SK-N-MC (cell line): ENCODE results near the gene TAF1B.

Source experiments
- DNase-seq: peaks from one replicate; pipeline ENCODE4 v3.0.0-alpha.2; 2011; ENCODE audit warnings: low read depth, low spot score
- H3K27ac ChIP-seq: fragments of 200-600 bp; sonication (generic); 2 replicates; pipeline ENCODE4 v1.5.1; 2016; ENCODE audit warnings: mixed run types
- H3K36me3 ChIP-seq: fragments of 200-600 bp; sonication (generic); 2 replicates; pipeline ENCODE4 v1.6.1; 2017; ENCODE audit warnings: antibody characterized with exemption, low read length, mixed read lengths; ENCODE audit not compliant: insufficient read depth
- H3K4me3 ChIP-seq: fragments of 200-600 bp; sonication (generic); 2 replicates; pipeline ENCODE4 v1.5.1; 2016
- H3K9ac ChIP-seq: fragments of 200-600 bp; sonication (generic); 2 replicates; pipeline ENCODE4 v1.8.0; 2017; ENCODE audit warnings: mixed run types, mixed read lengths; ENCODE audit not compliant: insufficient read length
- H3K9me3 ChIP-seq: fragments of 200-600 bp; sonication (generic); 2 replicates; pipeline ENCODE4 v1.6.1; 2017; ENCODE audit warnings: low read depth, mild to moderate bottlenecking, antibody characterized with exemption, low read length, moderate library complexity, mixed read lengths
- EZH2 ChIP-seq: fragments of 200-600 bp; sonication (generic); IDR thresholded peaks from one replicate; pipeline ENCODE4 v1.6.1; 2017; ENCODE audit warnings: antibody characterized with exemption
- FOXP2 ChIP-seq: optimal IDR thresholded peaks from 2 replicates; pipeline ENCODE3; 2011; ENCODE audit warnings: mild to moderate bottlenecking, moderate library complexity; ENCODE audit not compliant: insufficient read depth; ENCODE audit errors: extremely low read length, control extremely low read depth
- POLR2AphosphoS5 ChIP-seq: IDR thresholded peaks from 2 replicates; pipeline ENCODE4 v1.6.1; 2012; ENCODE audit warnings: mild to moderate bottlenecking, low read depth, low read length, borderline replicate concordance

TAF1B gene

DNA sequence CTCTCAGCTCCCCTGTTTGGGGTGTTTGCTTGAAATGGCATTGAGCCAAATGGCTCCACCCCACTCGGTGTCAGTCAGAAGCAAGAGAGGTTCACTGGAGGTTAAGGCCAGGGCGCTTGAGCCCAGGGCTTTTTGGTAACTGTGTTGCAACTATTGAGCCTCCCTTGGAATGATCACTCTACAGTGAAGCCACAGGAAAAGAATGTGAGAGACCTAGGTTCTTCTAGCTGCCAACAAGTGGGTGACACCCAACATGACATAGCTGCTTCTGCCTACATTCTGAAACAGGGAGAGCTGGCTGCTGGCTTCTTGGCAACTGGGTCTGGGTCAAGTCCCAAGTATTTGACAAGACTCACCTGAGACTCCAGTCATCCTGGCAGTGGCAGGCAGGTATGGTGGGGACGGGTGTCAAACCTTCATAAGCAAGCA is 101.1 kb downstream of the TAF1B start:
- DNase-seq = no peak
- Histone ChIP-seq H3K36me3 (no peaks in the 10 kb centered on the region), H3K9me3 (no peaks in the 10 kb centered on the region), H3K4me3 (no peak overlapping the region), H3K27ac (no peak overlapping the region), H3K9ac (no peak overlapping the region)
- TF ChIP-seq EZH2 (no peak), FOXP2 (no peak), POLR2AphosphoS5 (no peak)

DNA sequence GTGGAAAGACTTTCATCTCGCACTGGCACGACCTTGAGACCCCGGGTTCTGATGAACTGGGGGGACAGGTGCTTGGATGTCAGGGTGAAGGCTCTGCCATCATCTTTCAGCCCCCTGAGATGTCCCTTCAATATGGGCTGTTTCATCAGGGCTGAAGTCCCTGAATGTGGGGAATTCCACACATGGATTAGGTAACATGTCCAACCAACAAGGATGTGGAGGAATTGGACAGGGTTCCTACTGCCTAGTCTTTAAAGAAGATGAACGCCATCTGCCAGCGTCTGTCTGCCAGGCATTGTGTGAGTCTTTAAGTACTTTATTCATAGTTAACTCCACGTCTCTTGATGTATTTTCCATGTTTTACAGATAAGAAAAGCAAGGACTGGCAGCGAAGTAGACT is 102.3 kb downstream of the TAF1B start:
- no peak overlapping the region for H3K27ac ChIP-seq
- no peaks in the 10 kb centered on the region for H3K9me3 ChIP-seq
- H3K4me3 ChIP-seq = no peak overlapping the region
- no peak overlapping the region for H3K9ac ChIP-seq
- TF ChIP-seq POLR2AphosphoS5 = no peak
- no peak for TF ChIP-seq EZH2
- no peak for TF ChIP-seq FOXP2
- no peak for DNase-seq
- no peaks in the 10 kb centered on the region for H3K36me3 ChIP-seq

DNA sequence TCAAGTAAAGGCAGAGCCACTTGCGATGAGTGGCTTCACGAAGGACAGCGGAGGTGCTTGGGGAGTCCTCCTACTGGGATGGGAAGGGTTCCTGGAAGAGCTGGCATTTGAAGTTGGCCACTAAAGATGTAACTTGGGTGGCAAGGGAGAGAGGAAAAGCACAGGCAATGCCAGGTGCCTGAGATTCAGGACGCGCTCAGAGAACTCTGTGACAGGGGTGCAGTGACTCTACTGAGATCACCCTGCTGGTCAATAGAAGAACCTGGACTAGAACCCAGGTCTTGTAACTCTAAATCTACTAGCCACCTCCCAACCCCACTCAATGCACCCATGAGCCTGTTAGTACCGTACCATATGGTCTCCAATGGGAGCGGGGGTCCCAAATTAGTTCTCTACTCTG is 102.8 kb downstream of the TAF1B start:
- TF ChIP-seq FOXP2 (no peak), POLR2AphosphoS5 (no peak), EZH2 (no peak)
- no peak overlapping the region for H3K9ac ChIP-seq

DNA sequence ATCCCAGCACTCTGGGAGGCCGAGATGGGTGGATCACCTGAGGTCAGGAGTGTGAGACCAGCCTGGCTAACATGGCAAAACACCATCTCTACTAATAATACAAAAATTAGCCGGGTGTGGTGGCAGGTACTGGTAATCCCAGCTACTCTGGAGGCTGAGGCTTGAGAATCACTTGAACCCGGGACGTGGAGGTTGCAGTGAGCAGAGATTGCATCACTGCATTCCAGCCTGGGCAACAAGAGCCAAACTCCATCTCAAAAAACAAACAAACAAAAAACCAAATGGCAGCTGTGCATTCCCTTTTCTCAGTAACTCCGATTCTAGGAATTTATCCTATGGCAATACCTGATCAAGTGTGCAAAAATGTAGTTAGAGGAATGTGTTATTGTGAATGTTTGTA is 103.5 kb downstream of the TAF1B start:
- DNase-seq = no peak
- Histone ChIP-seq H3K27ac (no peak overlapping the region), H3K36me3 (no peaks in the 10 kb centered on the region), H3K9me3 (no peaks in the 10 kb centered on the region), H3K9ac (no peak overlapping the region), H3K4me3 (no peak overlapping the region)
- TF ChIP-seq EZH2 (no peak), FOXP2 (no peak), POLR2AphosphoS5 (no peak)

More for the DNA sequence above, 102.8 kb downstream of the TAF1B start:
- Histone ChIP-seq H3K4me3 (no peak overlapping the region), H3K27ac (no peak overlapping the region), H3K36me3 (no peaks in the 10 kb centered on the region), H3K9me3 (no peaks in the 10 kb centered on the region)
- no peak for DNase-seq

DNA sequence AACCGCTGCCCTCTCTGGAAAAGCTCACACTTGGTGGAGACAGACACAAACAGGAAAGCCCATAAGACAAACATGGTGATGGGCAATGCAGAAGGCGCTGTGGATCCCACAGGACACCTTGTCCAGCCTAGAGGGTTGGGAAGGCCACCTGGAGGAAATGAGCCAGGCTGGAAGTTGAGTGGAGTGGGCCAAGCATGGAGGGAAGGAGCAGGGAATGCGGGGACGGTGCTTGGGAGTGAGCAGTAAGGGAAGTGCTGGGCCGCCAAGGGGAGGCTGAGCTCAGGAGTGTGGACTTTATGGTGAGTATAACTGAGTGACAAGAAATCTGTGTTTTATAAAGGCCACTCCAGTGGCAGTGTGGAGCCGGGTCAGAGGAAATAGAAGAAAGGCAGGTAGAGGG is 105.4 kb downstream of the TAF1B start:
- TF ChIP-seq FOXP2 = no peak
- TF ChIP-seq EZH2 = no peak
- no peak for TF ChIP-seq POLR2AphosphoS5
- H3K27ac ChIP-seq = no peak overlapping the region
- H3K9me3 ChIP-seq = no peaks in the 10 kb centered on the region

DNA sequence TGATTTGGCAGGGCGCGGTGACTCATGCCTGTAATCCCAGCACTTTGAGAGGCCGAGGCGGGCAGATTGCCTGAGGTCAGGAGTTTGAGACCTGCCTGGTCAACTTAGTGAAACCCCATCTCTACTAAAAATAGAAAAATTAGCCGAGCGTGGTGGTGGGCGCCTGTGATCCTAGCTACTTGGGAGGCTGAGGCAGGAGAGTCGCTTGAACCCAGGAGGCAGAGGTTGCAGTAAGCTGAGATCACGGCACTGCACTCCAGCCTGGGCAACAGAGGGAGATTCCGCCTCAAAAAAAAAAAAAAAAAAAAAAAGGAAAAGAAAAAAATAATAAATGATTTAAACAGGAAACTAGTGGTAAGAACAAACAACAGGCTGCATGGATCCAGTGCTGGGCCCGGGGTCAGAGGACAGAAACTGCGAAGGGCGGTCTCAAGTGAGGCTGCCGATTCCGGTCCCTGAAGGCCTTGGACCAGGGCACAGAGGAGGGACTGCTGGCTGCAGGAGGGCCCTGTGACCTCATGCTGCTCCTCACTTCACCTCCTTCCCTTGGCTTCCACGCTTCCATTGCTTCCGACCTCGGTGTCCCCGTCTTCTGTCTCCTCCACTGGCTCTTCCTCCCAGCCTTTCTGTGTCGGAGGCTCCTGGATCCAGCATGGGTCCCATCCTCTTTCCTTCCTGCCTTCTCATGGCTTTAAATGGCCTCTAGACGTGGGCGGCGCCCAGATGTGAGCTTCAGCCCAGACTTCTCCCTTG is 106.1 kb downstream of the TAF1B start:
- Histone ChIP-seq H3K9ac (no peak overlapping the region), H3K27ac (no peak overlapping the region), H3K9me3 (no peaks in the 10 kb centered on the region), H3K36me3 (no peaks in the 10 kb centered on the region), H3K4me3 (no peak overlapping the region)
- TF ChIP-seq FOXP2 (no peak), EZH2 (no peak), POLR2AphosphoS5 (no peak)
- no peak for DNase-seq

More for the DNA sequence above, 105.4 kb downstream of the TAF1B start:
- Histone ChIP-seq H3K36me3 (no peaks in the 10 kb centered on the region), H3K4me3 (no peak overlapping the region), H3K9ac (no peak overlapping the region)
- no peak for DNase-seq

DNA sequence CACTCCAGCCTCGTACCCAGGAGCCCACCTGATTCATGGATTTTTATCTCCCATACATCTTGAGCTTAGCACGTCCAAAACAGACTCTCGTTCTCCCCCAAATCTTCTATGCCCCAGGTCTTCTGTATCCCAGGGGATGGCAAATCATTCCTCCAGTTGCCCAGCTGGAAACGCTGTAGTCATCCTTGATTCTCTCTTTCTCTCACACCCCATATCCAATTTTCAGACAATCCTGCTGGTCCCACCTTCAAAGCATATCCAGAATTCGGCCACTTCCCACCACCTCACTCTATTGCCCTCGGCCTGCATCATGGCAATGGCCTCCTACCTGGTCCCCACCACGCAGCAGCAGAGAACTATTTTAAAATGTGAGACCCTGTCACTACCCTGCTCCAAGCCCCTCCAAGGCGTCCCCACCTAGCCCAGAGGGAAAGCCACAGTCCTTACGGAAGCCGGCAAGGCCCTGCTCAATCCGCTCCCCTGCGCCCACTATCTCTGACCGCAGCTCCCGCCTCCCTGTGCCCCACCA is 106.8 kb downstream of the TAF1B start:
- DNase-seq = no peak
- Histone ChIP-seq H3K9ac (no peak overlapping the region), H3K36me3 (no peaks in the 10 kb centered on the region), H3K27ac (no peak overlapping the region), H3K9me3 (no peaks in the 10 kb centered on the region), H3K4me3 (no peak overlapping the region)
- TF ChIP-seq EZH2 (no peak), FOXP2 (no peak), POLR2AphosphoS5 (no peak)

DNA sequence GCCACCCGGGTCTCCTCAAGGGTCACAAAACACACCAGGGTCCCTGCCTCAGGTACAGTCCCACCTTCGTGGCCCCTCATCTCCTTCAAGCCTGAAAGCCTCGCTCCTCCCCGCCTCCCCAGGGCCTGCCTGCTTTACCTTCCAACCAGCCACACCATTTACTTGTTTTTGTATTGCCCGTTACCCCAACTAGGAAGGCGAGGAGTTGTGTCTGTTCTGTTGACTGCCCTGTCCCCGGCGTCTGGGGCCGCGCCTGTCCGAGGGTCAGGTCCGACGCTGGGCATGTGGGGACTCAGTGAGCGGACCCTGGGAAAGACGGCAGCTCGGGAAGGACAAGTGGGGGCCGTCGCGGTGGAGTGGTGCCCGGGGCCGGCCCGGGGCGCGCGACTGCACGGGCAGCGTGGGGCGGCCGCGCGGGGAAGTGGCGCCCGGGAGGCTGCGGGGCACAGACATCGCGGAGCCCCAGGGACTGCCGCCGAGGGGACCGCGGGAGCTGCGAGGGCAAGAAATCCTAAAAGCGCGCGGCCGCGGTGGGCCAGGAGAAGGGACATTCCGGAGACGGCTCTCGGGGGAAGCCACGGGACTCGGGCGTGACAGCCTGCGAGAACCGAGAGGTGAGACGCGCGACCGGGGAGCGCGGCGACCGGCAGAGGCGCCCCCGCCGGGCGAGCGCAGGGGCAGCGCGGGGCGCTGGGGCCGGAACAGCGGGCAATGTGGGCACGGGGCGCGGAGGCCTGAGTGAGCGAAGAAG is 107.4 kb downstream of the TAF1B start:
- Histone ChIP-seq H3K4me3 (peak overlapping the region; percentile 87), H3K27ac (no peak overlapping the region), H3K9ac (peak overlapping the region; percentile 55), H3K36me3 (no peaks in the 10 kb centered on the region), H3K9me3 (no peaks in the 10 kb centered on the region)
- DNase-seq = no peak
- TF ChIP-seq FOXP2 (no peak), EZH2 (no peak), POLR2AphosphoS5 (no peak)
